Stimulated activated CD8-positive, alpha-beta memory T cell treated with anti-CD3 and anti-CD28 coated beads, Interleukin-7, amount 100 ng/mL, for 4 hours (primary cell): ENCODE measurements around the gene HYCC2.
"Not testable (repeated sequence)": the region's sequence is repeated elsewhere in the genome, so short reads cannot be mapped to it uniquely, and the experiment has no call there.

Experiments used
- DNase-seq, 2 donors: peaks; one replicate each; pipeline ENCODE4 v3.0.0-alpha.2; 2020; ENCODE audit warnings: low read depth in 2 of 2

HYCC2 gene

GRCh38 chr2:201071479-201072200, at the start of gene HYCC2, which contains the start of gene NDUFB3:
TSS of gene HYCC2 (minus strand) at chr2:201071671. CDS start at chr2:201024009, 47,662 bp downstream.
TSS of gene NDUFB3 (plus strand) at chr2:201072001. CDS start at chr2:201078883, 6,882 bp downstream.
- DNase-seq: peak; percentile 86 to 89

DNA sequence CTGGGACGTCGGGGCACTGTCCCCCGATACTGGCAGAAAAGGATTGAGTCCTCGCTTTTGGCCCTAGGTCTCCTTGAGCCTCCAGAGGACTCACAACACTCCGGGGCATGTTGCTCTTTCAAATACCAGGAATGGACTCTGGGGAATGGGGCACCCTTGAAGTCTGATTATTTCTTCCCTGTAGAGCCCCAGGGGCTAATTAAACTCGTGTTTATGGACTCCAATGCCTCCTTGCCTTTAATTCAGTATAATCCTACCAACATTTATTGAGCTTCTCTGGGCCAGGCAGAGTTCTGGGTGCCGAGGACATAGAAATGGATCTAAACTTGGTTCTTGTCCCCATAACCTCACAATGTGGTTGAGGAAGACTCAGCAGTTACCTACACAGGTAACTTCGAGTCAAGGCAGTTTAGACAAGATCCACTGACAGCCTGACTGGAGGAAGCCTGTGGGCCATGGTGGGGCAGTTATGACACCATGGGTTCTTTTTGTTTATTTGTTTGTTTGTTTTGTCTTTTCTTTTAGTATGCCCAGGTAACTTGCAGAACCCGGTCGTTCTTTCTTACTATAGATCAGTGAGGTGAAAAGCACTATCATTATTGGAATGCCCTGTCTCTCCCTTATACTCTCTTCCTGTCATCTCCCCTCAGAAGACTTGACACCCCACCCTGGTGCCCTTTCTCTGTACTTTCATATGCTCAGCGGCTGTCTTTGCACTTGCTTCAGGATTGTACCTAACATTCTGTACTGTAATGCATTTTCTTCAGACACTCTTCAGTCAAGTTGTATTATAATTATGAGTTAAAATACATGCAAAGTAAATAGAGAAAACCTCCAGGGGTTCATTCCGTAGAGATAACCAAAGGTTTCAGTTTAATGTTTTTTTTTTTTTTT, 47.7 kb upstream of the HYCC2 start:
- no peak for DNase-seq

- DNase-seq: peak; percentile 81 to 85
These were observed 46.9 kb upstream of the HYCC2 start for GRCh38 chr2:201118121-201118960.

- not testable (repeated sequence) for DNase-seq
These were observed 46.2 kb upstream of the HYCC2 start for GRCh38 chr2:201117735-201118094.

GRCh38 chr2:201116959-201117734, 45.7 kb upstream of the HYCC2 start:
- no peak for DNase-seq

DNA sequence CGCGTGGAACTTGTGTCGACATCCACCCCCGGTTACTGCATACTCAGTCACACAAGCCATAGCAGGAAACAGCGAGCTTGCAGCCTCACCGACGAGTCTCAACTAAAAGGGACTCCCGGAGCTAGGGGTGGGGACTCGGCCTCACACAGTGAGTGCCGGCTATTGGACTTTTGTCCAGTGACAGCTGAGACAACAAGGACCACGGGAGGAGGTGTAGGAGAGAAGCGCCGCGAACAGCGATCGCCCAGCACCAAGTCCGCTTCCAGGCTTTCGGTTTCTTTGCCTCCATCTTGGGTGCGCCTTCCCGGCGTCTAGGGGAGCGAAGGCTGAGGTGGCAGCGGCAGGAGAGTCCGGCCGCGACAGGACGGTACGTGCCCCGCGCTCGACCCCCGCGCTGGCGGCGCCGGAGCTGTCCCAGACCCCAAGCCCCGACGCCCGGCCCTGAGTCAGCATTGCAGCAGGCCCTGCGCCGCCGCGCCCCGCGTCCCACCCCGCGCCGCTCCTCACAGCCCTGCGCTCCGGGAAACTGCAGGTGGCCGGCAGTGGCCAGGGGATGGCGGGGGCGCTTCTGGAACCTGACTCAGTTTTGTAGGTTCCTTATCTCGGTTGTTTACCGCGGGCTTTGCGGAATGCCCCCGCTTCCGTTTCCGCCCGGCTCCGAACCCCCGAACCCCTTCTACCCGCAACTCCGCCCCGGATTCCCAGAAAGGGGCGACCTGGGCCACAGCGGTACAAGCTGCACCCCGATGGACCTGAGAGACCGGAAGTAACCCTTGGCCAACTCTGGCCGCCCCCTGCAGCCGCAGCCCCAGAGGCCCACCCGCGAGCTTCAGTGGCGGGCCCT, 44.9 kb upstream of the HYCC2 start, which contains the start of gene CFLAR:
Gene CFLAR (plus strand): TSS at position 50 of the 844 bp plus-strand sequence. CDS start 13,702 bp downstream, outside the sequence.
- DNase-seq: peak; percentile 69 to 80

GRCh38 chr2:201114846-201115245, 43.4 kb upstream of the HYCC2 start:
- no peak for DNase-seq

- DNase-seq: no peak
These were observed 42.9 kb upstream of the HYCC2 start for GRCh38 chr2:201114350-201114749.

- no peak for DNase-seq
These were observed 39.6 kb upstream of the HYCC2 start for GRCh38 chr2:201111096-201111495.

DNA sequence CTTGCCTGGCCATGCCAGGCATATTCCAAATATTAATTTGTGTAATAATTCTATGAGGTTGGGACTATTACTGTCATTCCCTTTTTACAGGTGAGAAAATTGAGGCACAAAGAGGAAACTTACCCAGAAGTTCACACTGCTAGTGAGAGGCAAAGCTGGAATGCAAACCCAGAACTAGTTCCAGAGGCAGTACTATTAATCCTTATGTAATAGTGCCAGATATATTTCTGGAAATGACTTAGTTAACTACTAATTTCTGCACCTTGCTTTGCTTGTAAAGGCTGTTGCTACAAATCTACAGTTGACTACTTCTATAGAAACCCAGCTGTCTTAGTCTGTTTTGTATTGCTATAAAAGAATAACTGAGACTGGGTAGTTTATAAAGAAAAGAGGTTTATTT, 39.1 kb upstream of the HYCC2 start:
- DNase-seq: no peak

DNA sequence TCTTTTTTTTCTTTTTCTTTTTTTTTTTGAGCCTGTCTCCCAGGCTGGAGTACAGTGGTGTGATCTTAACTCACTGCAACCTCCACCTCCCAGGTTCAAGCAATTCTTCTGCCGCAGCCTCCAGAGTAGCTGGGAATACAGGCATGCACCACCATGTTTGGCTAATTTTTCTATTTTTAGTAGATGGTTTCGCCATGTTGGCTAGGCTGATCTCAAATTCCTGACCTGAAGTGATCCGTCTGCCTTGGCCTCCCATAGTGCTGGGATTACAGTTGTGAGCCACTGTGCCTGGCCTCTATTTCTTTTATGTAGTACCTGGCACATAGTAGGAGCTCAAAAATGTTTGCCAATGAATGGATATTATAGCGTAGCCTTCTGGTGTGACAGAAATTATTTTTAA, 37.7 kb upstream of the HYCC2 start:
- no peak for DNase-seq

- DNase-seq: no peak
These were observed 36.9 kb upstream of the HYCC2 start for GRCh38 chr2:201108341-201108740.

- DNase-seq: no peak
These were observed 36.2 kb upstream of the HYCC2 start for GRCh38 chr2:201107624-201108023.

DNA sequence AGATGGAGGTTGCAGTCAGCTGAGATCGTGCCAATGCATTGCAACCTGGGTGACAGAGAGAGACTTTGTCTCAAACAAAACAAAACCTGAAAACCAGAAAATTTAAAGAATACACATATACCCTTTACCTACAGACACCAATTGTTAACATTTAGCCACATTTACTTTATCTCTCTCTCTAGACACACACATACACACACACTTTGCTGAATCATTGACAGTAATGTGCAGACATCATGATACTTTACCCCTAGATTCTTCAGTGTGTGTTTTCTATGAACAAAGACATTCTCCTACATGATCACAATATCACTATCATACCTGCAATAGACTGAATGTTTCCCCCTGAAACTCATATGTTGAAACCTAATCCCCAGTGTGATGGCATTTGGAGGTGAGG, 34.3 kb upstream of the HYCC2 start:
- no peak for DNase-seq

DNA sequence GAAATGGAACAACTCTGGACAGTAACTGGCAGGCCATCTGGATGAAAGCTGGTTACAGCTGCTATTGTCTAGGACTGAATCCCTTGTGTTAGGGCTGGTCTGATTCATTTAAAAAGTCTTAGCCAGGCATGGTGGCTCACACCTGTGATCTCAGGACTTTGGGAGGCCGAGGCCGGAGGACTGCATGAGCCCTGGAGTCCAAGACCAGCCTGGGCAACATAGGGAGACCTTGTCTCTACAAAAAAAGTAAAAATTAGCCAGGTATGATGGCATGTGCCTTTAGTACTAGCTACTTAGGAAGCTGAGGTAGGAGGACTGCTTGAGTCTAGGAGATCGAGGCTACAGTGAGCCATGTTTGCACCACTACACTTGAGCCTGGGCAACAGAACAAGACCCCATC, 29.0 kb upstream of the HYCC2 start:
- DNase-seq: no peak

- no peak for DNase-seq
These were observed 22.1 kb upstream of the HYCC2 start for GRCh38 chr2:201093573-201093972.

DNA sequence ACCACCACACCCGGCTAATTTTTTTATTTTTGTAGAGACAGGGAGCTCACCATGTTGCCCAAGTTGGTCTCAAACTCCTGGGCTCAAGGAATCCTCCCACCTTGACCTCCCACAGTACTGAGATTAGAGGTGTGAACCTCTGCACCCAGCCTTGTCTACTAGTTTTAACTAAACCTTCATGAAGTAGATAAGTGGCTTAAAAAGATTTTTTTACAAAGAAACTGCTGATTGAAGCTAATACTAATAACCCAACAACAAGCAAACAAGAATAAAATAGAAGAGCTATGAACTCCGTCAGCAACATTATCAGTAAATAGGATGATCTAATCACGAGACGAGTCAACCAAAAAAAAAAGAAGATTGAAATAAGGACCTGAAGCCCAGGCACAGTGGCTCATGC, 19.1 kb upstream of the HYCC2 start:
- DNase-seq: no peak

GRCh38 chr2:201084863-201085262, 13.4 kb upstream of the HYCC2 start:
- DNase-seq: no peak

DNA sequence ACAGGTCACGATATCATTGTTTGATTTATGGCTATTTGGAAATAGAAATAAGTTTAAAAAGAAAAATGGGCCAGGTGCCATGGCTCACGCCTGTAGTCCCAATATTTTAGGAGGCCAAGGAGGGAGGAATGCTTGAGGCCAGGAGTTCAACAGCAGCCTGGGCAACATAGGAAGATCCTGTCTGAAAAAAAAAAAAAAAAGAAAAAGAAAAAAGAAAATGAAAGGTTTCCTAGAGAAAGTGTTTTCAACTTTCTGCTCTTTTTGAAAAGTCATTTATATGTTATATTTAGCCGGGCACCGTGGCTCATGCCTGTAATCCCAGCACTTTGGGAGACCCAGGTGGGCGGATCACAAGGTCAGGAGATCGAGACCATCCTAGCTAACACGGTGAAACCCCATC, 3.5 kb upstream of the HYCC2 start:
- DNase-seq: no peak

GRCh38 chr2:201073071-201073470, 1.6 kb upstream of the HYCC2 start:
- DNase-seq: no peak
